Subcutaneous adipose tissue (tissue), 4 donors: ENCODE measurements around the gene THOC6. TPM values are rescaled to one million over a fixed set of nuclear protein-coding genes. Genes with fewer than 3 reads are reported as not detected.

Source experiments
- CTCF ChIP-seq: fragments of 450-650 bp; IDR thresholded peaks from one replicate; pipeline ENCODE4 v1.5.1; 2016; ENCODE audit warnings: low read depth, mild to moderate bottlenecking, control low read depth, antibody characterized with exemption, moderate library complexity
- total RNA-seq, 4 donors: library from RNA; depleted of rRNA; stranded (reverse); fragments of >200 nt; gene quantifications; one replicate each; pipeline ENCODE4 v1.1.0, GENCODE V29; 2016

Gene THOC6
- total RNA-seq, 4 donors from 2014 or later, result 10.8 to 17.2 (median 13.8) TPM

- no peak for TF ChIP-seq CTCF
These were observed 37.9 kb upstream of the THOC6 start for GRCh38 chr16:2985893-2986355.

- TF ChIP-seq CTCF, result no peak
These were observed 37.1 kb upstream of the THOC6 start for GRCh38 chr16:2986623-2987188.

GRCh38 chr16:2987286-2987685 is 36.5 kb upstream of the THOC6 start:
- no peak for TF ChIP-seq CTCF

GRCh38 chr16:2987833-2988232 is 36.0 kb upstream of the THOC6 start:
- TF ChIP-seq CTCF, result no peak

GRCh38 chr16:2988590-2989099 is 35.2 kb upstream of the THOC6 start:
- no peak for TF ChIP-seq CTCF

- TF ChIP-seq CTCF, result no peak
These were observed 32.9 kb upstream of the THOC6 start for GRCh38 chr16:2990891-2991290.

GRCh38 chr16:2991566-2992261 is 32.1 kb upstream of the THOC6 start:
- TF ChIP-seq CTCF, result no peak
